Astrocyte (in vitro differentiated cells and primary cell): ENCODE results near the gene SLC17A5. TPM values are rescaled to one million over a fixed set of nuclear protein-coding genes. Genes with fewer than 3 reads are reported as not detected.

Source experiments
- DNase-seq: peaks from one replicate; pipeline ENCODE4 v3.0.0-alpha.2; 2010; ENCODE audit warnings: low read depth
- FAIRE-seq: peaks from 2 replicates; lab custom pipeline; 2011; peaks lifted over from hg19 to GRCh38; lab: Jason Lieb, UNC
- H2AFZ ChIP-seq: 2 replicates; pipeline ENCODE4 v1.6.0; 2012; ENCODE audit warnings: low read depth, low read length, inconsistent platforms
- H3K27ac ChIP-seq: 2 replicates; pipeline ENCODE4 v1.5.1; 2011; ENCODE audit warnings: low read depth, low read length, inconsistent platforms
- H3K27me3 ChIP-seq: 2 replicates; pipeline ENCODE4 v1.6.0; 2011; ENCODE audit warnings: low read length, inconsistent platforms; ENCODE audit not compliant: insufficient read depth
- H3K36me3 ChIP-seq: 2 replicates; pipeline ENCODE4 v1.5.1; 2011; ENCODE audit warnings: low read length, inconsistent platforms; ENCODE audit not compliant: insufficient read depth
- H3K4me1 ChIP-seq: 2 replicates; pipeline ENCODE4 v1.5.1; 2011; ENCODE audit warnings: low read length, inconsistent platforms; ENCODE audit not compliant: insufficient read depth
- H3K4me2 ChIP-seq: 2 replicates; pipeline ENCODE4 v1.6.0; 2012; ENCODE audit warnings: low read length, inconsistent platforms
- H3K4me3 ChIP-seq: 2 replicates; pipeline ENCODE4 v1.5.1; 2011; ENCODE audit warnings: low read depth, mild to moderate bottlenecking, low read length, inconsistent platforms; ENCODE audit not compliant: insufficient read depth
- H3K79me2 ChIP-seq: 2 replicates; pipeline ENCODE4 v1.6.0; 2012; ENCODE audit warnings: mild to moderate bottlenecking, low read length, inconsistent platforms; ENCODE audit not compliant: insufficient read depth
- H3K9ac ChIP-seq: 2 replicates; pipeline ENCODE4 v1.6.0; 2012; ENCODE audit warnings: mild to moderate bottlenecking, low read length, inconsistent platforms
- H3K9me3 ChIP-seq: 2 replicates; pipeline ENCODE4 v1.5.1; 2012; ENCODE audit warnings: low read depth, mild to moderate bottlenecking, low read length, inconsistent platforms; ENCODE audit not compliant: insufficient read depth
- H4K20me1 ChIP-seq: 2 replicates; pipeline ENCODE4 v1.6.0; 2012; ENCODE audit warnings: low read length, inconsistent platforms; ENCODE audit not compliant: insufficient read depth
- H3K27ac Mint-ChIP-seq: one replicate; pipeline ENCODE4 v1.8.0; 2021; ENCODE audit warnings: mild to moderate bottlenecking, mixed read lengths; ENCODE audit not compliant: unreplicated experiment
- H3K27me3 Mint-ChIP-seq: one replicate; pipeline ENCODE4 v1.8.0; 2021; ENCODE audit warnings: low read depth, mixed read lengths; ENCODE audit not compliant: unreplicated experiment
- H3K36me3 Mint-ChIP-seq: one replicate; pipeline ENCODE4 v1.8.0; 2021; ENCODE audit warnings: low read depth, mixed read lengths; ENCODE audit not compliant: unreplicated experiment
- H3K4me1 Mint-ChIP-seq: one replicate; pipeline ENCODE4 v1.8.0; 2021; ENCODE audit warnings: low read depth, mixed read lengths; ENCODE audit not compliant: unreplicated experiment
- H3K4me3 Mint-ChIP-seq: one replicate; pipeline ENCODE4 v1.8.0; 2021; ENCODE audit warnings: mild to moderate bottlenecking, moderate library complexity, mixed read lengths; ENCODE audit not compliant: unreplicated experiment
- H3K9me3 Mint-ChIP-seq: one replicate; pipeline ENCODE4 v1.8.0; 2021; ENCODE audit warnings: mild to moderate bottlenecking, mixed read lengths; ENCODE audit not compliant: unreplicated experiment
- CTCF ChIP-seq: IDR thresholded peaks from 2 replicates; pipeline ENCODE4 v1.5.1; 2011; ENCODE audit warnings: low read depth, mild to moderate bottlenecking, inconsistent platforms, low read length, moderate library complexity; ENCODE audit not compliant: insufficient read depth
- EZH2 ChIP-seq: IDR thresholded peaks from 2 replicates; pipeline ENCODE4 v1.6.1; 2012; ENCODE audit warnings: mild to moderate bottlenecking, low read length, inconsistent platforms; ENCODE audit not compliant: insufficient read depth
- total RNA-seq: library from RNA; stranded (reverse); gene quantifications from 2 replicates; pipeline ENCODE4 v1.2.1, GENCODE V29; 2021

Gene SLC17A5
- total RNA-seq, 1 donor from 2014 or later: 25.5 TPM

GRCh38 chr6:73702444-73702843 is 48.7 kb upstream of the SLC17A5 start:
- H3K4me3 ChIP-seq: no peak overlapping the region

GRCh38 chr6:73699676-73700459 is 46.1 kb upstream of the SLC17A5 start:
- H3K9ac ChIP-seq: no peak overlapping the region
- no peaks in the 10 kb centered on the region for H3K9me3 ChIP-seq
- peaks cover 11% of the 10 kb centered on the region for H3K79me2 ChIP-seq
- H3K4me1 ChIP-seq: peaks cover 30% of the 10 kb centered on the region
- no peak for FAIRE-seq
- H3K27ac Mint-ChIP-seq: no peak overlapping the region
- no peak overlapping the region for H2AFZ ChIP-seq
- TF ChIP-seq CTCF (no peak), EZH2 (no peak)
- no peak overlapping the region for H3K4me3 ChIP-seq
- H3K36me3 ChIP-seq: peaks cover 2% of the 10 kb centered on the region
- no peaks in the 10 kb centered on the region for H3K27me3 ChIP-seq
- peaks cover 17% of the 10 kb centered on the region for H3K4me1 Mint-ChIP-seq
- H3K4me2 ChIP-seq: no peak overlapping the region
- peaks cover 4% of the 10 kb centered on the region for H3K36me3 Mint-ChIP-seq
- H3K27me3 Mint-ChIP-seq: no peaks in the 10 kb centered on the region
- H4K20me1 ChIP-seq: no peaks in the 10 kb centered on the region
- no peak overlapping the region for H3K4me3 Mint-ChIP-seq
- H3K9me3 Mint-ChIP-seq: no peaks in the 10 kb centered on the region
- H3K27ac ChIP-seq: no peak overlapping the region
- DNase-seq: no peak

More at GRCh38 chr6:73702444-73702843, 48.7 kb upstream of the SLC17A5 start:
- Mint-ChIP-seq H3K36me3 (peaks cover 4% of the 10 kb centered on the region), H3K4me1 (peaks cover 7% of the 10 kb centered on the region), H3K4me3 (no peak overlapping the region), H3K9me3 (no peaks in the 10 kb centered on the region), H3K27me3 (no peaks in the 10 kb centered on the region), H3K27ac (no peak overlapping the region)
- Histone ChIP-seq H3K27me3 (no peaks in the 10 kb centered on the region), H3K27ac (no peak overlapping the region), H3K9me3 (no peaks in the 10 kb centered on the region), H3K9ac (no peak overlapping the region), H3K4me2 (no peak overlapping the region), H3K4me1 (peaks cover 14% of the 10 kb centered on the region), H3K36me3 (peaks cover 2% of the 10 kb centered on the region), H4K20me1 (no peaks in the 10 kb centered on the region), H2AFZ (no peak overlapping the region), H3K79me2 (peaks cover 4% of the 10 kb centered on the region)
- FAIRE-seq (no peak), DNase-seq (no peak)
- TF ChIP-seq CTCF (no peak), EZH2 (no peak)
